Measurements from ENCODE around the gene PRKAA1.

DNA sequence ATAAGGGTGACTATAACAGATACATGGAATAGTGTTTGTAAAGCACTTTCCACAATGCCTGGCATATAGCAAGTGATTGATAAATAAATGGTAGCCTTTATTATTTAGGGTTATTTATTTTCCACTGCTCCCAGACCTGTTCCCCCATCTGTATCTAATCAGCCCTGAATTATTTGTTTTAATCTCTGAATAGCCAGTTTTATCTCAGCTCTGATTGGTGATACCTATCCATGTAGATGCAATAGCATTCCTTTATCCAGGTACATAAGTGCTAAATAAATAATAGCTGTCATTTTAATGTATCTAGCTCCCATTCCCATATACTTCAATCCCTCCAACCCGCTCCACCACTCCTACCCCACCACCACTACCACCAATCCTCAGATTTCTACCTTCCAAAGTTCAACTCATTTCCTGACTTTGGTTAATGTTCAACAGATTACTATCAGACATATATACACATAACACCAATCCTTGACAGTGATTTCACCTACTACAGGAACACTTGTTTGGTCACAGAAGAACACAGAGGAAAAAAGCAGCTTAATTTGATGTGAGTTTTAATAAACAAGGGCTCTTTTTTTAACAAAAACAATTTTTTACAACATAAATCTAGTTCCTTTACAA lies 14.0 kb downstream of the PRKAA1 start:
- TF ChIP-seq, protein P1, sequence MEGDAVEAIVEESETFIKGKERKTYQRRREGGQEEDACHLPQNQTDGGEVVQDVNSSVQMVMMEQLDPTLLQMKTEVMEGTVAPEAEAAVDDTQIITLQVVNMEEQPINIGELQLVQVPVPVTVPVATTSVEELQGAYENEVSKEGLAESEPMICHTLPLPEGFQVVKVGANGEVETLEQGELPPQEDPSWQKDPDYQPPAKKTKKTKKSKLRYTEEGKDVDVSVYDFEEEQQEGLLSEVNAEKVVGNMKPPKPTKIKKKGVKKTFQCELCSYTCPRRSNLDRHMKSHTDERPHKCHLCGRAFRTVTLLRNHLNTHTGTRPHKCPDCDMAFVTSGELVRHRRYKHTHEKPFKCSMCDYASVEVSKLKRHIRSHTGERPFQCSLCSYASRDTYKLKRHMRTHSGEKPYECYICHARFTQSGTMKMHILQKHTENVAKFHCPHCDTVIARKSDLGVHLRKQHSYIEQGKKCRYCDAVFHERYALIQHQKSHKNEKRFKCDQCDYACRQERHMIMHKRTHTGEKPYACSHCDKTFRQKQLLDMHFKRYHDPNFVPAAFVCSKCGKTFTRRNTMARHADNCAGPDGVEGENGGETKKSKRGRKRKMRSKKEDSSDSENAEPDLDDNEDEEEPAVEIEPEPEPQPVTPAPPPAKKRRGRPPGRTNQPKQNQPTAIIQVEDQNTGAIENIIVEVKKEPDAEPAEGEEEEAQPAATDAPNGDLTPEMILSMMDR (IDR thresholded peaks at IDR 0.05; ENCODE audit: low read length), result no peak
- TF ChIP-seq EZH2 (IDR thresholded peaks at IDR 0.05; ENCODE audit: borderline replicate concordance, low read length), result no peak

All from OCI-LY1 (cell line).